ENCODE measurements around the gene DAAM1.
A peak's percentile ranks its signal among the peaks of the same experiment; 100 is the strongest.

DAAM1 gene

DNA sequence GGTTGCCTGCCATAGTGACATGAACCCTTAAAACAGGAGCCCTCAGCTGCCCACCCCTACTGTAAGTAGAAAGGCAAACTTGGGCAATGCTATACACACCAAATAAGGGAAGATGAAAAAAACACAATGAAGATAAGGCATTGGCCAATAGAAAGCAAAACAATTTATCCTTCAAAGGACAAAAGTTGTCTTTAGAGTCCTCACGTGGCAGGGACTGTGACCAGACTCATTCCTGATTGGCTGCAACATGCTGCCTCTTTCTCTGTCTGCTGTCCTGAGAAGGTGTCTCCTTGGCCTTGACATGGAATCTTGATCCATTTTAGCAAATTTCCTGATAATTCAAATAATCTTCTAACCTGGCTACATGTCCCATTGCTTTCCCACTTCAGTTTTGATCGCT, 144.8 kb downstream of the DAAM1 start:
- Histone ChIP-seq H3K27me3 (replicated peaks in 2 of 5; ENCODE audit: control insufficient read depth in 4 of 5, insufficient read depth in 5 of 5, low read length in 4 of 5) (no peaks in the 10 kb centered on the region), H3K9me3 (ENCODE audit: control extremely low read depth in 1 of 5, control insufficient read depth in 4 of 5, insufficient read depth in 2 of 5, low read depth in 1 of 5, low read length in 4 of 5) (no peaks in the 10 kb centered on the region), H3K36me3 (ENCODE audit: control insufficient read depth in 4 of 4, insufficient read depth in 4 of 4, low read length in 3 of 4) (peaks cover 0 to 15% (median 3%) of the 10 kb centered on the region in 4 experiments), H3K27ac (ENCODE audit: insufficient read depth in 1 of 2, low read depth in 1 of 2, low read length in 2 of 2, poor library complexity in 1 of 2, severe bottlenecking in 2 of 2) (no peak overlapping the region), H3K4me1 (ENCODE audit: control extremely low read depth in 1 of 4, control insufficient read depth in 4 of 4, insufficient read depth in 4 of 4, low read length in 3 of 4) (no peaks in the 10 kb centered on the region), H3K4me3 (ENCODE audit: control insufficient read depth in 1 of 7, extremely low read depth in 1 of 7, insufficient read depth in 4 of 7, low read depth in 2 of 7, low read length in 6 of 7) (no peak overlapping the region)
- DNase-seq = no peak
- ChIA-PET POLR2A (no interaction called here), CTCF (no interaction called here)
- WGBS (ENCODE audit: insufficient coverage) = 93% methylated on average over 1 of the region's 2 CpGs

DNA sequence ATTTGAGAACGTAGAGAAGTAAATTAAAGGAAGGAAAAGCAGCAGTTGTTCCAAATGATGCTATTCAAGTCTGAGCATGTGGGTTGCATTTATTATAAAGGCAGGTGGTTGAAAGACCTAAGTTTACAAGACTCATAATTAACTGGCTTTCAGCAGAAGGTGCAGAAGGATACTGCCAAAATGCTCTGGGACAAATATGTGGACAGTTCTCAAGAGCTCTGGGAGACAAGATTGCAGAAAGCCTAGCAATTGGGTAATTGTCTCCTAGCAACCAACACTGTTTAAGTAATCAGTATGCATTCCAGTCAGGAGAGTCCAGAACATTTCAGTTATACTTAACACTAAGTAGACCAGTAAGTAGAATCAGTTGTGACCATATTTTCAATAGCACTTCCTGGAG, 145.2 kb downstream of the DAAM1 start:
- 100% methylated on average over 1 of the region's 1 CpG for WGBS (ENCODE audit: insufficient coverage)

DNA sequence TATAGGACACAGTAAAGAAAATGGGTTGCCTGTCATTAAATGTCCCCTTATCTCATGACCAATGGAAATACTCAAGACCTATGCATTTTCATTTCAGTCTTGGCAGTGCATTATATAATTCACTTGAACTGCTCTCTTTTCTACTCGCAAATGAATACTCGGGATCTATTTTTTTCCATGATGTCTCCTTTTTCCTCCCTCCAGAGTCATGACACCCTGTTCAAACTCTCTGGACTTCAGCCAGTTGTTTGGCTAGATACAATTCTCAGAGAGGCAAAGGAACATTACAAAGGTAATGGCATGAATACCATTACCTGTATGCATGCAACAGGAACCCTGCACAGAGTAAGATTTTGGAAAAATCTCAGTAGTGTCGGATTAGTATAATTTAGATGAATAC, 145.8 kb downstream of the DAAM1 start:
- Histone ChIP-seq H3K27me3 (replicated peaks in 2 of 5; ENCODE audit: control insufficient read depth in 4 of 5, insufficient read depth in 5 of 5, low read length in 4 of 5) (no peaks in the 10 kb centered on the region), H3K36me3 (ENCODE audit: control insufficient read depth in 4 of 4, insufficient read depth in 4 of 4, low read length in 3 of 4) (peaks cover 0 to 15% (median 3%) of the 10 kb centered on the region in 4 experiments), H3K9me3 (ENCODE audit: control extremely low read depth in 1 of 5, control insufficient read depth in 4 of 5, insufficient read depth in 2 of 5, low read depth in 1 of 5, low read length in 4 of 5) (no peaks in the 10 kb centered on the region), H3K27ac (ENCODE audit: insufficient read depth in 1 of 2, low read depth in 1 of 2, low read length in 2 of 2, poor library complexity in 1 of 2, severe bottlenecking in 2 of 2) (no peak overlapping the region), H3K4me3 (ENCODE audit: control insufficient read depth in 1 of 7, extremely low read depth in 1 of 7, insufficient read depth in 4 of 7, low read depth in 2 of 7, low read length in 6 of 7) (no peak overlapping the region), H3K4me1 (ENCODE audit: control extremely low read depth in 1 of 4, control insufficient read depth in 4 of 4, insufficient read depth in 4 of 4, low read length in 3 of 4) (no peaks in the 10 kb centered on the region)
- ChIA-PET CTCF (no interaction called here), POLR2A (no interaction called here)
- DNase-seq = no peak
- WGBS (ENCODE audit: insufficient coverage) = 96% methylated on average over 2 of the region's 3 CpGs

More for the DNA sequence above, 145.2 kb downstream of the DAAM1 start:
- Histone ChIP-seq H3K4me1 (ENCODE audit: control extremely low read depth in 1 of 4, control insufficient read depth in 4 of 4, insufficient read depth in 4 of 4, low read length in 3 of 4) (no peaks in the 10 kb centered on the region), H3K36me3 (ENCODE audit: control insufficient read depth in 4 of 4, insufficient read depth in 4 of 4, low read length in 3 of 4) (peaks cover 0 to 15% (median 3%) of the 10 kb centered on the region in 4 experiments), H3K27me3 (replicated peaks in 2 of 5; ENCODE audit: control insufficient read depth in 4 of 5, insufficient read depth in 5 of 5, low read length in 4 of 5) (no peaks in the 10 kb centered on the region), H3K27ac (ENCODE audit: insufficient read depth in 1 of 2, low read depth in 1 of 2, low read length in 2 of 2, poor library complexity in 1 of 2, severe bottlenecking in 2 of 2) (no peak overlapping the region), H3K4me3 (ENCODE audit: control insufficient read depth in 1 of 7, extremely low read depth in 1 of 7, insufficient read depth in 4 of 7, low read depth in 2 of 7, low read length in 6 of 7) (no peak overlapping the region), H3K9me3 (ENCODE audit: control extremely low read depth in 1 of 5, control insufficient read depth in 4 of 5, insufficient read depth in 2 of 5, low read depth in 1 of 5, low read length in 4 of 5) (no peaks in the 10 kb centered on the region)
- POLR2A ChIA-PET = no interaction called here
- CTCF ChIA-PET = no interaction called here
- peak in 2 of 3 donors; percentile 12 to 18 for DNase-seq

DNA sequence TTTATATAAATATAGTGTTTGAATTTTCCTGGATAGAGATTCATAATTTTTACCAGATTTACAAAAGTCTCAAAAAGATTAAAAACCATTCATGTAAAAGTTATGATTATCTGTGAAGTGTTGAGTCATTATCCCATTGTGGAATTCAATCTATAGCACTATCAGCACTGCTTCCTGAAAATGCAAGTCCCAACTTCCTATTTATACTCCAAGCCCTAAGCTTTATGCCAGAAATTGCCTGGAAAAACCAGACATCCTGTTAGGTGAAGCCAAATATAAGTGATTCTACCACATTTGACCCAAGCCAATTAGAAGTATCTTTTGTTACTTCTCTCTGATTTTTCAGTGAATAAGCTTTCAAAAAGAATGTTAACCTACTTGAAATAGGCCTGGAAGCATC, 147.6 kb downstream of the DAAM1 start:
- ChIA-PET CTCF (interaction anchor here (0.9 to 1.3 kb wide), 2 partner anchors 21 to 30 kb away, joined by 3 read pairs; no protein-coding TSS in a partner anchor), POLR2A (no interaction called here)
- no peaks in the 10 kb centered on the region for H3K9me3 ChIP-seq (ENCODE audit: control extremely low read depth in 1 of 5, control insufficient read depth in 4 of 5, insufficient read depth in 2 of 5, low read depth in 1 of 5, low read length in 4 of 5)
- H3K27ac ChIP-seq (ENCODE audit: insufficient read depth in 1 of 2, low read depth in 1 of 2, low read length in 2 of 2, poor library complexity in 1 of 2, severe bottlenecking in 2 of 2) = no peak overlapping the region
- H3K27me3 ChIP-seq (replicated peaks in 2 of 5; ENCODE audit: control insufficient read depth in 4 of 5, insufficient read depth in 5 of 5, low read length in 4 of 5) = no peaks in the 10 kb centered on the region
- DNase-seq = no peak
- H3K36me3 ChIP-seq (ENCODE audit: control insufficient read depth in 4 of 4, insufficient read depth in 4 of 4, low read length in 3 of 4) = peaks cover 0 to 10% (median 7%) of the 10 kb centered on the region in 4 experiments
- H3K4me3 ChIP-seq (ENCODE audit: control insufficient read depth in 1 of 7, extremely low read depth in 1 of 7, insufficient read depth in 4 of 7, low read depth in 2 of 7, low read length in 6 of 7) = no peak overlapping the region
- H3K4me1 ChIP-seq (ENCODE audit: control extremely low read depth in 1 of 4, control insufficient read depth in 4 of 4, insufficient read depth in 4 of 4, low read length in 3 of 4) = no peaks in the 10 kb centered on the region

DNA sequence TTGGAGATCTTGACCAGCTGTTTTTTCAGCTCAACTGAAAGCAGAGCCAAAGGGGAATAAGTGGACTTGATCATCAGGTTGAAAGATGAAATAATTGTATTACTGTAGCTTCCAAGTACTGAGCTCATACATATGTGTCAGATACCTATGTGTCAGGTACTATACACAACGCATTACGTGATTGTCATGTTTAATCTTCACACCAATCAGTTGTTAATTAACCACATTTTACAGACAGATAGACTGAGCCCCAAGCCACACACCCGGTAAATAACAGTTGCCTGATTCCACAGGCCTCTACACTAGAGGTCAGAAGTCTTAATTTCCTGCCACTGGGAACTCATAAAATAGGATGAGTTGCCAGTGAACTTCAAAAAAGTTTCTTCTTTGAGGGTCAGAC, 148.2 kb downstream of the DAAM1 start:
- no peak overlapping the region for H3K27ac ChIP-seq (ENCODE audit: insufficient read depth in 1 of 2, low read depth in 1 of 2, low read length in 2 of 2, poor library complexity in 1 of 2, severe bottlenecking in 2 of 2)
- no peak for DNase-seq
- ChIA-PET CTCF (interaction anchor here (0.9 to 1.3 kb wide), 2 partner anchors 22 to 30 kb away, joined by 3 read pairs; no protein-coding TSS in a partner anchor), POLR2A (no interaction called here)
- H3K4me3 ChIP-seq (ENCODE audit: control insufficient read depth in 1 of 7, extremely low read depth in 1 of 7, insufficient read depth in 4 of 7, low read depth in 2 of 7, low read length in 6 of 7) = no peak overlapping the region
- H3K4me1 ChIP-seq (ENCODE audit: control extremely low read depth in 1 of 4, control insufficient read depth in 4 of 4, insufficient read depth in 4 of 4, low read length in 3 of 4) = no peaks in the 10 kb centered on the region
- peaks cover 0 to 6% (median 6%) of the 10 kb centered on the region in 4 experiments for H3K36me3 ChIP-seq (ENCODE audit: control insufficient read depth in 4 of 4, insufficient read depth in 4 of 4, low read length in 3 of 4)
- whole genome bisulfite sequencing (ENCODE audit: insufficient coverage) = 100% methylated on average over 3 of the region's 3 CpGs
- H3K9me3 ChIP-seq (ENCODE audit: control extremely low read depth in 1 of 5, control insufficient read depth in 4 of 5, insufficient read depth in 2 of 5, low read depth in 1 of 5, low read length in 4 of 5) = no peaks in the 10 kb centered on the region
- H3K27me3 ChIP-seq (replicated peaks in 2 of 5; ENCODE audit: control insufficient read depth in 4 of 5, insufficient read depth in 5 of 5, low read length in 4 of 5) = no peaks in the 10 kb centered on the region

DNA sequence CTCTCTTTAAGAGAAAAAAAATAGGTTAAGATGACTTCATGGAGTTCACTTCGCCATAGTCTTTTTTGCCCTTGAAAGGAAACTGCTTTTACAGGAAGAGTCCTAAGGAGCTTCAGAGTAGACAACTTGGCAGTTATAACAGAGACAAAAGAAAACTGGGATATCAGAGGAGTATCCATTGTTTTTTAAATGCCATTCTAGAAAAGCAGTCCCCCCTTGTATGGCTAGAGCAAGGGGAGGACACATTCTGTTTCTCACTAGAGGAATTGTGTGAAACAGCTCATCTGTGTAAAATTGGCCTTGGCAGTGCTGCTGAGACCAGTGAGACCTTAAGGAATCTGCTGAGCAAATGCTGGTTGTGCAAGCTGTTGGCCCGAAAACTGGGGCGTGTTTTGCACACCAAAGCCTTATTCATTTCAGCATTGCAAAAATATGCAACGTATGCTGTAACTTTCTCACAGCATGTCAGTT, 148.7 kb downstream of the DAAM1 start:
- no peak overlapping the region for H3K27ac ChIP-seq (ENCODE audit: insufficient read depth in 1 of 2, low read depth in 1 of 2, low read length in 2 of 2, poor library complexity in 1 of 2, severe bottlenecking in 2 of 2)

DNA sequence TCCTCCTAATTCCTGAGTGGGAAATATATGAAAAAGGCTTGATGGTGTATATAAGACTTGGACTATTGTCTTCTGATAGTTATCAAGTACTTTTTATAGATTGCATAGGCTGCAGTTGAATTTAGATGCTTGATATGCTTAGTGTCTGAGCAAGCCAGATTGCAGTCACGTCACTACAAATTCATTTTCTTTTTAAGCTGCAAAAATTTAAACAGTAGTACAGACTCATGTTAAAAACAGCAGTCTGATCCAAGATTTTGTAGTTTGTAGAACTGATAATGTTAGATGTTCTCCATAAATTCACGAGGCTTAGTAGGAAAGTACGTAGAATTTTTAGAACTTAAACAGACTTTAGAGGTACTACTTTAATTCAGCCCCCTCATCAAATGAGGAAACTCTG, 150.3 kb downstream of the DAAM1 start:
- no peaks in the 10 kb centered on the region for H3K27me3 ChIP-seq (replicated peaks in 2 of 5; ENCODE audit: control insufficient read depth in 4 of 5, insufficient read depth in 5 of 5, low read length in 4 of 5)
- no CpG with 5 or more reads among the region's 3 CpGs for WGBS (ENCODE audit: insufficient coverage)

More for the DNA sequence above, 148.7 kb downstream of the DAAM1 start:
- no peak overlapping the region for H3K4me3 ChIP-seq (ENCODE audit: control insufficient read depth in 1 of 7, extremely low read depth in 1 of 7, insufficient read depth in 4 of 7, low read depth in 2 of 7, low read length in 6 of 7)
- H3K36me3 ChIP-seq (ENCODE audit: control insufficient read depth in 4 of 4, insufficient read depth in 4 of 4, low read length in 3 of 4) = peaks cover 0 to 8% (median 5%) of the 10 kb centered on the region in 4 experiments
- WGBS (ENCODE audit: insufficient coverage) = 100% methylated on average over 4 of the region's 4 CpGs
- no peaks in the 10 kb centered on the region for H3K4me1 ChIP-seq (ENCODE audit: control extremely low read depth in 1 of 4, control insufficient read depth in 4 of 4, insufficient read depth in 4 of 4, low read length in 3 of 4)
- CTCF ChIA-PET = interaction anchor here (0.9 to 1.3 kb wide), 2 partner anchors 23 to 29 kb away, joined by 3 read pairs; no protein-coding TSS in a partner anchor
- H3K27me3 ChIP-seq (replicated peaks in 2 of 5; ENCODE audit: control insufficient read depth in 4 of 5, insufficient read depth in 5 of 5, low read length in 4 of 5) = no peaks in the 10 kb centered on the region
- H3K9me3 ChIP-seq (ENCODE audit: control extremely low read depth in 1 of 5, control insufficient read depth in 4 of 5, insufficient read depth in 2 of 5, low read depth in 1 of 5, low read length in 4 of 5) = no peaks in the 10 kb centered on the region
- no peak for DNase-seq
- POLR2A ChIA-PET = no interaction called here

More for the DNA sequence above, 150.3 kb downstream of the DAAM1 start:
- H3K36me3 ChIP-seq (ENCODE audit: control insufficient read depth in 4 of 4, insufficient read depth in 4 of 4, low read length in 3 of 4) = peaks cover 0 to 8% (median 3%) of the 10 kb centered on the region in 4 experiments
- DNase-seq = no peak
- POLR2A ChIA-PET = interaction anchor here (0.6 kb wide), 1 partner anchor 901 kb away, joined by 4 read pairs; no protein-coding TSS in a partner anchor
- H3K4me3 ChIP-seq (ENCODE audit: control insufficient read depth in 1 of 7, extremely low read depth in 1 of 7, insufficient read depth in 4 of 7, low read depth in 2 of 7, low read length in 6 of 7) = no peak overlapping the region
- CTCF ChIA-PET = interaction anchor here (1.1 to 1.2 kb wide), 2 partner anchors 13 to 20 kb away, joined by 3 read pairs; no protein-coding TSS in a partner anchor
- no peak overlapping the region for H3K27ac ChIP-seq (ENCODE audit: insufficient read depth in 1 of 2, low read depth in 1 of 2, low read length in 2 of 2, poor library complexity in 1 of 2, severe bottlenecking in 2 of 2)
- H3K9me3 ChIP-seq (ENCODE audit: control extremely low read depth in 1 of 5, control insufficient read depth in 4 of 5, insufficient read depth in 2 of 5, low read depth in 1 of 5, low read length in 4 of 5) = no peaks in the 10 kb centered on the region
- H3K4me1 ChIP-seq (ENCODE audit: control extremely low read depth in 1 of 4, control insufficient read depth in 4 of 4, insufficient read depth in 4 of 4, low read length in 3 of 4) = no peaks in the 10 kb centered on the region

Measured in common myeloid progenitor, CD34-positive (primary cell).